ENCODE data around the gene CAMKMT.

Gene CAMKMT

GRCh38 chr2:44645937-44646336, 284.2 kb downstream of the CAMKMT start:
- Histone ChIP-seq H3K27me3 (ENCODE audit: insufficient read depth, low read length) (no peaks in the 10 kb centered on the region), H3K9ac (ENCODE audit: low read length) (no peak overlapping the region), H3F3A (ENCODE audit: insufficient read depth, low read length) (no peaks in the 10 kb centered on the region), H3K4me2 (ENCODE audit: low read length) (no peak overlapping the region), H3K27ac (ENCODE audit: low read depth, low read length, poor library complexity, severe bottlenecking) (no peak overlapping the region), H2AFZ (ENCODE audit: low read length) (no peak overlapping the region), H3K36me3 (ENCODE audit: insufficient read depth, low read length) (no peaks in the 10 kb centered on the region), H3K9me3 (ENCODE audit: low read length) (no peaks in the 10 kb centered on the region), H3K9me2 (ENCODE audit: low read depth, low read length) (no peaks in the 10 kb centered on the region), H3K79me2 (ENCODE audit: insufficient read depth, low read length) (no peaks in the 10 kb centered on the region), H4K20me1 (ENCODE audit: insufficient read depth, low read length) (no peaks in the 10 kb centered on the region), H3K4me1 (ENCODE audit: insufficient read depth, low read length, severe bottlenecking) (no peaks in the 10 kb centered on the region), H3K4me3 (ENCODE audit: low read depth, low read length, poor library complexity, severe bottlenecking) (no peak overlapping the region)
- no peak for TF ChIP-seq CTCF (IDR thresholded peaks at IDR 0.05; ENCODE audit: low read length)
- TF ChIP-seq EZH2 (IDR thresholded peaks at IDR 0.05; ENCODE audit: borderline replicate concordance, low read length), result no peak

- H3K9ac ChIP-seq (ENCODE audit: low read length), result no peak overlapping the region
- no peaks in the 10 kb centered on the region for H3K9me3 ChIP-seq (ENCODE audit: low read length)
- no peaks in the 10 kb centered on the region for H3K4me1 ChIP-seq (ENCODE audit: insufficient read depth, low read length, severe bottlenecking)
- H3F3A ChIP-seq (ENCODE audit: insufficient read depth, low read length), result no peaks in the 10 kb centered on the region
- TF ChIP-seq EZH2 (IDR thresholded peaks at IDR 0.05; ENCODE audit: borderline replicate concordance, low read length), result no peak
- no peaks in the 10 kb centered on the region for H3K9me2 ChIP-seq (ENCODE audit: low read depth, low read length)
- H2AFZ ChIP-seq (ENCODE audit: low read length), result no peak overlapping the region
- no peaks in the 10 kb centered on the region for H3K27me3 ChIP-seq (ENCODE audit: insufficient read depth, low read length)
- no peak overlapping the region for H3K4me2 ChIP-seq (ENCODE audit: low read length)
- H3K36me3 ChIP-seq (ENCODE audit: insufficient read depth, low read length), result no peaks in the 10 kb centered on the region
- no peak overlapping the region for H3K27ac ChIP-seq (ENCODE audit: low read depth, low read length, poor library complexity, severe bottlenecking)
- H3K79me2 ChIP-seq (ENCODE audit: insufficient read depth, low read length), result no peaks in the 10 kb centered on the region
- H4K20me1 ChIP-seq (ENCODE audit: insufficient read depth, low read length), result no peaks in the 10 kb centered on the region
- no peak overlapping the region for H3K4me3 ChIP-seq (ENCODE audit: low read depth, low read length, poor library complexity, severe bottlenecking)
Observed at GRCh38 chr2:44649381-44649780, 287.6 kb downstream of the CAMKMT start.

DNA sequence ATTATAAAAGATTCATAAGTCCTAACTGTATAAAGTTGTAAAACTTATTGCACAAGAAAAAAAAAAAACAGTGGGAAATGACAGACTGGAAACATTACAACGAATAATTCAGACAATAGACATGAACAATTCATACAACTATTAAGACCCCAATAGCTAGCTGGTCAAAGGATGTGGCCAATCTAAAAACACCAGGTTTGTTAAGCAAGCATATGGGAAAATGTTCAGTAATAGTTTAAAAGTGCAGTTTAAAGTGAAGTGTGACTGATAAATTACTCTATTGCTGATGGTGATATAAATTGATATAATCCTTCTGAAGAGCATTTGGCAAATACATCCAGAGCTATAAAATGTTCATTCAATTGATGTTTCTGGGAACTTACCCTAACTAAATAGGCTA, 289.0 kb downstream of the CAMKMT start:
- TF ChIP-seq EZH2 (IDR thresholded peaks at IDR 0.05; ENCODE audit: borderline replicate concordance, low read length) (no peak), CTCF (IDR thresholded peaks at IDR 0.05; ENCODE audit: low read length) (no peak)
- no peak overlapping the region for H3K4me3 ChIP-seq (ENCODE audit: low read depth, low read length, poor library complexity, severe bottlenecking)
- H3K9me3 ChIP-seq (ENCODE audit: low read length), result no peaks in the 10 kb centered on the region
- H3K4me2 ChIP-seq (ENCODE audit: low read length), result no peak overlapping the region
- H3K27me3 ChIP-seq (ENCODE audit: insufficient read depth, low read length), result no peaks in the 10 kb centered on the region
- H3K4me1 ChIP-seq (ENCODE audit: insufficient read depth, low read length, severe bottlenecking), result no peaks in the 10 kb centered on the region
- H3K27ac ChIP-seq (ENCODE audit: low read depth, low read length, poor library complexity, severe bottlenecking), result no peak overlapping the region
- no peak overlapping the region for H2AFZ ChIP-seq (ENCODE audit: low read length)
- H3K79me2 ChIP-seq (ENCODE audit: insufficient read depth, low read length), result no peaks in the 10 kb centered on the region
- H4K20me1 ChIP-seq (ENCODE audit: insufficient read depth, low read length), result no peaks in the 10 kb centered on the region
- H3K9me2 ChIP-seq (ENCODE audit: low read depth, low read length), result no peaks in the 10 kb centered on the region
- no peaks in the 10 kb centered on the region for H3F3A ChIP-seq (ENCODE audit: insufficient read depth, low read length)
- no peak overlapping the region for H3K9ac ChIP-seq (ENCODE audit: low read length)
- H3K36me3 ChIP-seq (ENCODE audit: insufficient read depth, low read length), result no peaks in the 10 kb centered on the region

DNA sequence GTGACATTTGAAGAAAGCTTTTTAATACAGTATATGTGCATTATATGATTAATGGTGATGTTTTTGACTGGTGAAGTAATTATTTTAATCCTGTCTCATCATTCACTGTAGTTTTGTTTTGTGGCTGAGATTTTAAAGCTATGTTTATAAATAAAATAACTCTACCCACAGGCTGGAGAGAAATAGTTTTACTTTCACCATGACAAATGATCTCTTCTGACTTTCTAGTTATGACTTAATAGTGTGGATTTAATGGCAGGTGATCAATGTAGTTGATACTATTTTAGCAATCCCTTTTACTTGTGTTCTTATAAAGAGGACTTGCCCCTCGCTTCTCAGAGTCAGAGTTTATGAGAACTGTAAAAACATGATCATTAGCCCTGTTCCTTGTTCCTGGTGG, 290.2 kb downstream of the CAMKMT start:
- Histone ChIP-seq H3K79me2 (ENCODE audit: insufficient read depth, low read length) (no peaks in the 10 kb centered on the region), H3F3A (ENCODE audit: insufficient read depth, low read length) (no peaks in the 10 kb centered on the region), H3K27me3 (ENCODE audit: insufficient read depth, low read length) (no peaks in the 10 kb centered on the region), H3K9me3 (ENCODE audit: low read length) (no peaks in the 10 kb centered on the region), H3K36me3 (ENCODE audit: insufficient read depth, low read length) (no peaks in the 10 kb centered on the region), H3K9ac (ENCODE audit: low read length) (no peak overlapping the region), H3K4me2 (ENCODE audit: low read length) (no peak overlapping the region), H3K4me1 (ENCODE audit: insufficient read depth, low read length, severe bottlenecking) (no peaks in the 10 kb centered on the region), H3K9me2 (ENCODE audit: low read depth, low read length) (no peaks in the 10 kb centered on the region), H3K4me3 (ENCODE audit: low read depth, low read length, poor library complexity, severe bottlenecking) (no peak overlapping the region), H2AFZ (ENCODE audit: low read length) (no peak overlapping the region), H3K27ac (ENCODE audit: low read depth, low read length, poor library complexity, severe bottlenecking) (no peak overlapping the region), H4K20me1 (ENCODE audit: insufficient read depth, low read length) (no peaks in the 10 kb centered on the region)
- TF ChIP-seq CTCF (IDR thresholded peaks at IDR 0.05; ENCODE audit: low read length) (no peak), EZH2 (IDR thresholded peaks at IDR 0.05; ENCODE audit: borderline replicate concordance, low read length) (no peak)
